Measurements from ENCODE around the gene RTP3. TPM values are rescaled to one million over a fixed set of nuclear protein-coding genes. Genes with fewer than 3 reads are reported as not detected.

The RTP3 gene
- total and polyA plus RNA-seq, 10 donors: not detected

DNA sequence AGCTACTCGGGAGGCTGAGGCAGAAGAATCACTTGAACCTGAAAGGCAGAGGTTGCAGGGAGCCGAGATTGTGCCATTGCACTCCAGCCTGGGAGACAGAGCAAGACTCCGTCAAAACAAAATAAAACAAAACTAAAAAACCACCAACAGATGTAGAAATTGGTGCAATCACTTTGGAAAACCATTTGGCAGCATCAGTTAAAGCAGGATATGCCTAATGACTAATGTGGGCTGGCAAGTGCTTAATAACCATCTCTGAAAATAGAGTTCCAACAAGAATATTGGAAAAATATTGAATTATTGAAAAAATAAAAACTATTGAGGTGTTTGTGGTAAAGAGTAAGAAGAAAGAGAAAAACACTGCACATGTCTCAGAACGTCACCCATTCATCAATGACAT is 16.1 kb upstream of the RTP3 start:
- Histone ChIP-seq H3K36me3 (no peaks in the 10 kb centered on the region), H3K27ac (no peak overlapping the region), H3K9me3 (no peaks in the 10 kb centered on the region), H3K4me1 (peaks cover 0 to 41% (median 6%) of the 10 kb centered on the region in 6 donors), H3K4me3 (no peak overlapping the region), H3K27me3 (replicated peaks in 1 of 7) (no peaks in the 10 kb centered on the region)
- 80 to 93% (median 88%) methylated on average over 4 of the region's 4 CpGs for WGBS, 5 donors
- no peak for DNase-seq
- intact Hi-C loops (cut with DNase I; ENCODE audit: low total_unique reads): no loop called here
- no peak for TF ChIP-seq POLR2A (IDR thresholded peaks at IDR 0.05)
- TF ChIP-seq, protein P1, sequence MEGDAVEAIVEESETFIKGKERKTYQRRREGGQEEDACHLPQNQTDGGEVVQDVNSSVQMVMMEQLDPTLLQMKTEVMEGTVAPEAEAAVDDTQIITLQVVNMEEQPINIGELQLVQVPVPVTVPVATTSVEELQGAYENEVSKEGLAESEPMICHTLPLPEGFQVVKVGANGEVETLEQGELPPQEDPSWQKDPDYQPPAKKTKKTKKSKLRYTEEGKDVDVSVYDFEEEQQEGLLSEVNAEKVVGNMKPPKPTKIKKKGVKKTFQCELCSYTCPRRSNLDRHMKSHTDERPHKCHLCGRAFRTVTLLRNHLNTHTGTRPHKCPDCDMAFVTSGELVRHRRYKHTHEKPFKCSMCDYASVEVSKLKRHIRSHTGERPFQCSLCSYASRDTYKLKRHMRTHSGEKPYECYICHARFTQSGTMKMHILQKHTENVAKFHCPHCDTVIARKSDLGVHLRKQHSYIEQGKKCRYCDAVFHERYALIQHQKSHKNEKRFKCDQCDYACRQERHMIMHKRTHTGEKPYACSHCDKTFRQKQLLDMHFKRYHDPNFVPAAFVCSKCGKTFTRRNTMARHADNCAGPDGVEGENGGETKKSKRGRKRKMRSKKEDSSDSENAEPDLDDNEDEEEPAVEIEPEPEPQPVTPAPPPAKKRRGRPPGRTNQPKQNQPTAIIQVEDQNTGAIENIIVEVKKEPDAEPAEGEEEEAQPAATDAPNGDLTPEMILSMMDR (IDR thresholded peaks at IDR 0.05 in 8 of 11, conservative IDR thresholded peaks at IDR 0.05 in 3 of 11): no peak

DNA sequence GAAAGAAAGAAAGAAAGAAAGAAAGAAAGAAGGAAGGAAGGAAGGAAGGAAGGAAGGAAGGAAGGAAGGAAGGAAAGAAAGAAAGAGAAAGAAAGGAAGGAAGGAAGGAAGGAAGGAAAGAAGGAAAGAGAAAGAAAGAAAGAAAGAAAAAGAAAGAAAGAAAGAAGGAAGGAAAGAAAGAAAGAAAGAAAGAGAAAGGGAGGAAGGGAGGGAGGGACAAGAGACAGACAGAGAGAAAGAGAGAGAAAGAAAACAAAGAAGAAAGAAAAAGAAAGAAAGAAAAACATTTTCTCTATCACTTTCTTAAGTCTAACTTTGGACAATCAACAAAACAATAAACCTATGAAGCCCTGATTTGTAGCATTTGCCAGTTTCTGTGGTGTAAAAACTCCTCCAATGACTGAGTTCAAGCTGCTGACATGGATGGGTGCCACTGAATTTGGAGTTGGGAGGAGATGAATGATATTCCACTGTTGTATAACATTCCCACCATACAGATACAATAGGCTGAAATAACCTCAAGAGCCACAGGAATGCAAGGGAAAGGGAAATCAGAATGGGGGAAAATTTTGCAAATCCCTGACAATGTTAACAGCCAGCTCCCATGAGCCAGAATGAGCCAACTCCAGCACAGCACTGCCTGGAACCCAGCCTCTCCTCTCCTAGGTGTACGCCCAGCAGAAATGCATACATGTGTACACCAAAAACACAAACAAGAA is 15.0 kb upstream of the RTP3 start:
- H3K27ac ChIP-seq: no peak overlapping the region

DNA sequence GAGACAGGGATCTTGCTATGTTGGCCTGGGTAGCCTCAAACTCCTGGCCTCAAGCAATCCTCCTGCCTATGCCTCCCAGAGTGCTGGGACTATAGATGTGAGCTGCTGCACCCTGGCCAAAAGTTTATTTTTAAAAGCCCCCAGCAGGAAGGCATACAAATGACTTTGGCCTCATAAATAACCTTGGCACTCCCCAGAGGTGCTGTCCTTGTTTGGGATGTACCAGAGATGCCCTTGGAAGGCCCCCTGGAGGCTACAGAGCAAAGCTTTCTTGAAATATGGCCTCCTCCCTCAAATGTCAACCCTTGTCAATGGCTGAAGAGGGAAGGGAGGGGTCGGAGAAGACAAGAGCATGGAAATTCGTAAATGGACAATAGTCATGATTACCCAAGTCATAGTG is 14.0 kb upstream of the RTP3 start:
- no peaks in the 10 kb centered on the region for H3K9me3 ChIP-seq
- no peak overlapping the region for H3K27ac ChIP-seq
- WGBS, 5 donors: 65 to 76% (median 70%) methylated on average over 2 of the region's 2 CpGs
- no peaks in the 10 kb centered on the region for H3K27me3 ChIP-seq (replicated peaks in 1 of 7)
- intact Hi-C loops (cut with DNase I; ENCODE audit: low total_unique reads): no loop called here
- H3K4me1 ChIP-seq: peaks cover 2 to 42% (median 12%) of the 10 kb centered on the region in 6 donors
- no peak overlapping the region for H3K4me3 ChIP-seq
- no peak for DNase-seq
- TF ChIP-seq POLR2AphosphoS5 (IDR thresholded peaks at IDR 0.05) (no peak), POLR2A (IDR thresholded peaks at IDR 0.05) (no peak)
- TF ChIP-seq, protein P1 (IDR thresholded peaks at IDR 0.05 in 8 of 11, conservative IDR thresholded peaks at IDR 0.05 in 3 of 11): peak in 2 of 11 experiments; percentile 12 to 15
- no peaks in the 10 kb centered on the region for H3K36me3 ChIP-seq

More for the DNA sequence above, 15.0 kb upstream of the RTP3 start:
- DNase-seq: no peak
- H3K9me3 ChIP-seq: no peaks in the 10 kb centered on the region
- WGBS, 5 donors: 95 to 100% (median 100%) methylated on average over 1 of the region's 1 CpG
- TF ChIP-seq POLR2AphosphoS5 (IDR thresholded peaks at IDR 0.05) (no peak), POLR2A (IDR thresholded peaks at IDR 0.05) (no peak)
- TF ChIP-seq, protein P1 (IDR thresholded peaks at IDR 0.05 in 8 of 11, conservative IDR thresholded peaks at IDR 0.05 in 3 of 11): no peak
- peaks cover 0 to 42% (median 6%) of the 10 kb centered on the region in 6 donors for H3K4me1 ChIP-seq
- intact Hi-C loops (cut with DNase I; ENCODE audit: low total_unique reads): no loop called here
- no peaks in the 10 kb centered on the region for H3K36me3 ChIP-seq
- no peak overlapping the region for H3K4me3 ChIP-seq
- no peaks in the 10 kb centered on the region for H3K27me3 ChIP-seq (replicated peaks in 1 of 7)

DNA sequence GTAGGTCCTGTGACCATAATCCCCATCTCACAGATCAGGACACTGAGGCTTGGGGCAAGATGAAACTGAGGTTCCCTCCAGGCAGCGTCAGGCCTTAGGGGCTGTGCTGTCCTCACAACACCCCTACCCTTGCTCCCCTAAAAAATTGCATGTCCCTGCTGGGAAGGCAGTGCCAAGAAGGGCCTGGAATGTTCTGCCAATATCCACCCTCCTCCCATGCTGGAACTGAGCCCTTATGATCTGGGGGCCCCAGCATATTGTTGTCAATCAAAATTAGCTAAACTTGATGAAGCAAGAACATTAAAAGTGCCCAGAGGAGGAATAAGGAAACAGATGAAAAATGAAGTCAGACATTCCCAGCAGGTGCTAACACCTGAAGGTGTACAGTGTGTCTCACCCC is 13.4 kb upstream of the RTP3 start:
- Histone ChIP-seq H3K27me3 (replicated peaks in 1 of 7) (no peaks in the 10 kb centered on the region), H3K9me3 (no peaks in the 10 kb centered on the region), H3K27ac (no peak overlapping the region), H3K4me1 (peaks cover 5 to 42% (median 17%) of the 10 kb centered on the region in 6 donors), H3K4me3 (no peak overlapping the region), H3K36me3 (no peaks in the 10 kb centered on the region)
- no peak for TF ChIP-seq POLR2AphosphoS5 (IDR thresholded peaks at IDR 0.05)
- no peak for DNase-seq
- intact Hi-C loops (cut with DNase I; ENCODE audit: low total_unique reads): no loop called here
- 85 to 100% (median 96%) methylated on average over 1 of the region's 1 CpG for WGBS, 5 donors

All from spleen (tissue), 11 donors.